A673 (cell line): ENCODE data around the gene ANK3.

ENCODE experiments used
- EZH2 ChIP-seq: fragments of 200-600 bp; sonication (generic); IDR thresholded peaks from 2 replicates; pipeline ENCODE4 v1.6.1; 2017; ENCODE audit warnings: borderline replicate concordance, low read depth, mild to moderate bottlenecking, mixed read lengths, antibody characterized with exemption, low read length; ENCODE audit not compliant: poor library complexity, severe bottlenecking
- TF ChIP-seq, protein P1 (sequence below): fragments of 300-800, 200-600 bp; sonication (generic); conservative IDR thresholded peaks from 2 replicates; pipeline ENCODE4 v1.5.1; 2017; ENCODE audit warnings: low read depth, mild to moderate bottlenecking, antibody characterized with exemption, low read length, moderate library complexity, mixed read lengths

DNA sequence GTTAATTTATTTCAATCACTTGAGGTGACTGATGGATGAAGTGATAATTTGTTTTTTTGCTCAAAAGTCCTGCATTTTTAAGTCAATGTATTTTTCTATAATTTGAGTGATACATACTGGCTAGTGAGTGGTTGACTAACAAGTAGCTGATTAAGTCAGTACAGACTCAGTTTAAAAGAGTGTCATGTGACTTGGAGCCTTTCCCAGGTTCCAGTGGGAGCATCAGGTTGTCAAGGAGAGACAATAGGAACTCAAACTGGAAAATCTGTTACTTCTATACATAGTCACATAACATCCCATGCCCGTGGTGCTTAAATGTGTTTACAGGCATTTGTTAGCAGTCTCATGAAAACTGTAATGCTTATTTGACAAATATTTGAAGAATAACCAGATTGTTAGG lies 154.7 kb downstream of the ANK3 start:
- TF ChIP-seq, protein P1, sequence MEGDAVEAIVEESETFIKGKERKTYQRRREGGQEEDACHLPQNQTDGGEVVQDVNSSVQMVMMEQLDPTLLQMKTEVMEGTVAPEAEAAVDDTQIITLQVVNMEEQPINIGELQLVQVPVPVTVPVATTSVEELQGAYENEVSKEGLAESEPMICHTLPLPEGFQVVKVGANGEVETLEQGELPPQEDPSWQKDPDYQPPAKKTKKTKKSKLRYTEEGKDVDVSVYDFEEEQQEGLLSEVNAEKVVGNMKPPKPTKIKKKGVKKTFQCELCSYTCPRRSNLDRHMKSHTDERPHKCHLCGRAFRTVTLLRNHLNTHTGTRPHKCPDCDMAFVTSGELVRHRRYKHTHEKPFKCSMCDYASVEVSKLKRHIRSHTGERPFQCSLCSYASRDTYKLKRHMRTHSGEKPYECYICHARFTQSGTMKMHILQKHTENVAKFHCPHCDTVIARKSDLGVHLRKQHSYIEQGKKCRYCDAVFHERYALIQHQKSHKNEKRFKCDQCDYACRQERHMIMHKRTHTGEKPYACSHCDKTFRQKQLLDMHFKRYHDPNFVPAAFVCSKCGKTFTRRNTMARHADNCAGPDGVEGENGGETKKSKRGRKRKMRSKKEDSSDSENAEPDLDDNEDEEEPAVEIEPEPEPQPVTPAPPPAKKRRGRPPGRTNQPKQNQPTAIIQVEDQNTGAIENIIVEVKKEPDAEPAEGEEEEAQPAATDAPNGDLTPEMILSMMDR = no peak
- TF ChIP-seq EZH2 = no peak
